Measurements from ENCODE around the gene RAB4A.
"Not testable (repeated sequence)": the region's sequence is repeated elsewhere in the genome, so short reads cannot be mapped to it uniquely, and the experiment has no call there.

The RAB4A gene

GRCh38 chr1:229272164-229273158 is 1.6 kb downstream of the RAB4A start:
- DNase-seq (ENCODE audit: low read depth in 2 of 2): no peak

DNA sequence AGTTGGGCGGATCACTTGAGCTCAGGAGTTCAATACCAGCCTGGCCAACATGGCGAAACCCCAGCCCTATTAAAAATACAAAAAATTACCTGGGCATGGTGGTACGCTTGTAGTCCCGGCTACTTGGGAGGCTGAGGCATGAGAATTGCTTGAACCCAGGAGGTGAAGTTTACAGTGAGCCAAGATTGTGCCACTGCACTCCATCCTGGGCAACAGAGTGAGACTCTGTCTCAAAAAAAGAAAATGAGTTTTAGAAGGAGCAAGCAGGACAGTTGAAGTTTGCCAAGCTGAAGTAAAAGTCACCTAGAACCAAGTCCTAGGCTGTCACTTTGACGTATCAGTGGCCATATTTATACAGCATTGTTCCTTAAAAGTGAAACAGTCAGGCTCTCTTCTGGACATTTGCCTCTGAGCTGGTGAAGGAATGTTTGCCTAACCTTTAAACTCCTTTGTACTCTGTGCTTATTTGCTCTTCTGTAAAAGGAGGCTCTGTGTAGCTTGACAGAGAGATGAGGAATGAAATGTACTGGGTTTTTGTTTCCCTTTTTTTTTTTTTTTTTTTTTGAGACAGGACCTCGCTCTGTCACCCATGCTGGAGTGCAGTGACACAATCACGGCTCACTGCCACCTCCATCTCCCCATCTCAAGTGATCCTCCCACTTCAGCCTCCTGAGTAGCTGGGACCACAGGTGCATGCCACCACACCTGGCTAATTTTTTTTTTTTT is 2.8 kb downstream of the RAB4A start:
- DNase-seq (ENCODE audit: low read depth in 2 of 2): no peak

GRCh38 chr1:229275005-229275404 is 4.1 kb downstream of the RAB4A start:
- DNase-seq (ENCODE audit: low read depth in 2 of 2): no peak

DNA sequence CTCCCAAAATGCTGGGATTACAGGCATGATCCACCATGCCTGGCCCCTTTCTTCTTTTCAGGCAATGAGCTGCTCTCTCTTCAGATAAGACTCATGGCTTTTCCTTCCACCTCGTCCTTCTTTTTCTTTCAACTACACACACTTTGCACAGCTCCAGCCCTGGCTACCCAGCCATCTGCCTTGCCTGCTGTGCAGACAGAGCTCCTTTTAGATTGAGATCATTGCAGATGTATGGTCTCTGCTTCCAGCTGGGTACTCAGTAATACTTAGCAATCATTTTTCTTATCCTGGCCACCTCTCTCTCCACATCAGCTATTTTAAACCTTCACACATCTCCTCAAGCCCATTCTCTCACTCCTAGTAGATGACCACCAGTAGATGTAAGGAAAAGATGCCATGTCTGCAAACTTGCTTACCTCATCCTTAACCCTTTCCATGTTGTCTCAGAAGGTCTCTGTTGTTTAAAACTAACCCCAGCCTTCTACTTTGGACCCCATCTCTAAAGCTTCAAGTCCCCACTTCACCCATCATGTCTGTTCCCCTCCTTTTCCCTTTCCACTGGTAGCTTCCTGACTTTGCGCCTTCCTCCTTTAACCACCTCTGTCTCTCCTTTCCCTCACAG is 7.3 kb downstream of the RAB4A start:
- DNase-seq (ENCODE audit: low read depth in 2 of 2): no peak

DNA sequence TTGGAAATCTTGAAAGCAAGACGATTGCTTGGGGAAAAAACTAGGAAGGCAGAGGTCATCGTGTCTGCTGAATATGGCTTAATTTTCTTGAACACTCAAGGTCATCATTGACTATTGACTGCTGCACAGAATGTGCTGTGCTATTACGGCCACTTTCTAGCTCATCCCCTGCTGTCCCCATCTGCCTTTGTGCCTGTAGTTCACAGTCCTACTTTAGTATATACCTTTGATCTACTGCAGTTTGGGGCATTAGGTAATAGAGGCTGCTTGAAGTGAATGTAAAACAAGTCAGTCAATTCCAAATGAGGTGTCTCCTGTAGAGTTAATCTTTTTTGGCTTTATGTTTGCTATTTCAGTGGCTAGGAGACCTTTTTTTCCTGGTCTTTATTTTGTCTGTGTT is 8.3 kb downstream of the RAB4A start:
- DNase-seq (ENCODE audit: low read depth in 2 of 2): no peak

GRCh38 chr1:229280037-229280828 is 9.3 kb downstream of the RAB4A start:
- no peak for DNase-seq (ENCODE audit: low read depth in 2 of 2)

GRCh38 chr1:229280921-229281320 is 10.0 kb downstream of the RAB4A start:
- DNase-seq (ENCODE audit: low read depth in 2 of 2): no peak

DNA sequence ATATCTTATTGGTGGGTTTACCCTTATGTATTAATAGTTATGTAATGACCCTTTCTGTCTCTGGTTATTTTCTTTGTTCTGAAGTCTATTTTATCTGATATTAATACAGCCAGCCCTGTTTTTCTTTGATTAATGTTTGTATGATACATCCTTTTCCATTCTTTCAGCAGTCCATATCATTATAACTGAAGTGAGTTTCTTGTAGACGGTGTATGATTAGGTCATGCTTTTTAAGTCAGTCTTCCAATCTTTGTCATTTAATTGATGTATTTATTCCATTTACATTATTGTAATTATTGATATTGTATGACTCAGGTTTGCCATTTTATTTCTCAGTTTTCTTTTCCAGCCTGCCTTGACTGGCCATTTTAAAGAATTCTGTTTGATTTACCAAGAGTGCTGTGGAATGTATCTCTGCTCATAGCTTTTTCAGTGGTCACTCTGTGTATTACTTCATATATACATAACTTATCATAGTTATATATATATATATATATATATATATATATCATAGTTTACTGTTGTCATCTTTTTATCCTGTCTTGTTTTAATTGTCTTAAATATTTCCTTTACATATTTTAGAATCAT is 10.5 kb downstream of the RAB4A start:
- DNase-seq (ENCODE audit: low read depth in 2 of 2): no peak

- no peak for DNase-seq (ENCODE audit: low read depth in 2 of 2)
Measured at GRCh38 chr1:229282295-229282823, 11.4 kb downstream of the RAB4A start.

GRCh38 chr1:229283183-229283611 is 12.3 kb downstream of the RAB4A start:
- DNase-seq (ENCODE audit: low read depth in 2 of 2): no peak

GRCh38 chr1:229284887-229285286 is 14.0 kb downstream of the RAB4A start:
- no peak for DNase-seq (ENCODE audit: low read depth in 2 of 2)

DNA sequence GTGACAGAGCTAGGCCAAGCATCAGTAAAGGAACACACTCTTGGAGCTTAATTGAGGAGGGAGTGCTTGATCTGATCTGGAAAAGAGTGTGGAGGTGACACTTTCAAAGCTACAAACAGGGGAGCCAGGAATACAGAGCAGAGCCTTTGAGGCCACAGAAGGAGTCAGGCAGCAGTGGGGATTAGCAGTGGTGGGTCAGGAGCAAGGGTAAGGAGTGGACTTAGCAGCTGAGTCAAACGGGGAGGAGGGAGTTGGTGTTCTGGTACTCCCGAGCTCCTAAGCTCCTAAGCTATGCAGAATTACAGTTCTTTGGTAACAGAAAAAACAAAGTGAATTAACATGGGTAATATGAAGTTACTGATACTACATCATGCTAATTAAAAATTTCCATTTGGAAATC is 14.5 kb downstream of the RAB4A start:
- no peak for DNase-seq (ENCODE audit: low read depth in 2 of 2)

GRCh38 chr1:229286099-229286766 is 15.3 kb downstream of the RAB4A start:
- no peak for DNase-seq (ENCODE audit: low read depth in 2 of 2)

DNA sequence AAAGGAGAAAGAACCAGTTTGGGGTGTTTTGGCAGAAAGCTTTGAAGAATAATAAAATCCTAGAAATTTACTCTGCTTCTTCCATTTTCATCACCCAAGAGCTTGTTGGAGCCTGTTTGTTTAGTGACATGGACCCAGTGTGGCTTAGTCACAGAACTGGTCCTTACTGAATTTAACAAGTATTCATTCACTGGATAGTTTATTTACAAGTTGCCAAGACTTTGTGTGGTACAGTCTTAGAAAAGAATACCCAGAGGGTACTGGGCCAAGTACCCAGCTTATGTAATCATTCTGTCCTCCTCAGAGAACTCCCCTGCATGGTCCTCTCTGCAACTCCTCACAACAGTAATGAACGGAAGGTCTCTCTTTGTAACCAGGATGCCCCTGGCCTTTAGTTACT is 16.4 kb downstream of the RAB4A start:
- no peak for DNase-seq (ENCODE audit: low read depth in 2 of 2)

DNA sequence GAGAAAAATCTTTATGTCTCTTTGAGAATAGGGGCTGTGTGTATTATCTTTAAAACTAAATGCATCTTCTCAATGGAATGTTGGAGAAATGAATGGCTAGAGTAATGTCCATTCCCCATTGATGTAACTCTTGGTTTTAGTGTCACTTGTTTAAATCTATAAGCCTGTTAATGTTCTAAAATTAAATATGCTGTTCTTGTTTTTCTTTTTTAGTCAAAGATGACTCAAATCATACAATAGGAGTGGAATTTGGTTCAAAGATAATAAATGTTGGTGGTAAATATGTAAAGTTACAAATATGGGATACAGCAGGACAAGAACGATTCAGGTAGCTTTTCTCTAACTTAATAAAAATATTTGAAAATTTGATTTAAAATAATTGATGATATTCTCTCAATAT is 17.6 kb downstream of the RAB4A start:
- no peak for DNase-seq (ENCODE audit: low read depth in 2 of 2)

DNA sequence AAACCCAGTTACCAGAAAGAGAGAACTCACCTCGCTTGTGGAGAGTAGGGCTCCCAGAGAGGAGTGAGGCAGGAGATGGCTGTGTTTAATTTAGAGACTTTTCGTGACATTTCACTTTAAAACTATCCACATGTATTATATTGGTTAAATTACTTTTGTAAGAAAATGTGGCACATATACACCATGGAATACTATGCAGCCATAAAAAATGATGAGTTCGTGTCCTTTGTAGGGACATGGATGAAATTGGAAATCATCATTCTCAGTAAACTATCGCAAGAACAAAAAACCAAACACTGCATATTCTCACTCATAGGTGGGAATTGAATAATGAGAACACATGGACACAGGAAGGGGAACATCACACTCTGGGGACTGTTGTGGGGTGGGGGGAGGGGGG is 20.8 kb downstream of the RAB4A start:
- not testable (repeated sequence) for DNase-seq (ENCODE audit: low read depth in 2 of 2)

DNA sequence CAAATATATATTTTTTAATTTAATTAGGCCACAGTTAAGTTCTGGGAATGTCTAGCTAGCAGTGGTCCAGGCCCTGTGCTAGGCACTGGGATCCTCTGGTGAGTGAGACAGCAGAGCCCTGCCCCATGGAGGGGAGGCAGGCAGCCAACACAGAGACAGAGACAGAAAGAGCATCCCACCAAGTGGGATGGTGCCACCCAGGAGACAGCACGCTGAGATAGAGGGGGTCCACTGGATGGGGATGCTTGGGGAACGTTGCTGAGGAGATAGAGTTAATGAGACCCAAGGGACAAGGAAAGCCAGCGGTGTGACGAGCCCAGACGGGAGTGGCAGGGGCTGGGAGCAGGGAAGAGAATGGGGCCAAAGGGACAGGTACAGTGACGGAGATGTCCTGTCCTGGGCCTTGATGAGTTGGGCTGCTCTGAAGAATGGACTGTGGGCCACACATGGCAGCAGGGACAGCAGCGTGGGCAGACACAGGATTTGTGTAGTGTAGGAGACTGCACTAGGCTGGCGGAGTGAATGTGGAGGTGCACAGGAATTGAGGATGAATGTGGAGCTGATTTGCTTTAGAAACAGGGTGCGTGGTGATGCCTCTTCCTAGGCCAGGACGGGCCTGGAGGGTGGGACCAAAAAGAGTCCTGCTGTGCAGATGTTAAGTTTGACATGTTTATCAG is 22.8 kb downstream of the RAB4A start:
- DNase-seq (ENCODE audit: low read depth in 2 of 2): no peak

DNA sequence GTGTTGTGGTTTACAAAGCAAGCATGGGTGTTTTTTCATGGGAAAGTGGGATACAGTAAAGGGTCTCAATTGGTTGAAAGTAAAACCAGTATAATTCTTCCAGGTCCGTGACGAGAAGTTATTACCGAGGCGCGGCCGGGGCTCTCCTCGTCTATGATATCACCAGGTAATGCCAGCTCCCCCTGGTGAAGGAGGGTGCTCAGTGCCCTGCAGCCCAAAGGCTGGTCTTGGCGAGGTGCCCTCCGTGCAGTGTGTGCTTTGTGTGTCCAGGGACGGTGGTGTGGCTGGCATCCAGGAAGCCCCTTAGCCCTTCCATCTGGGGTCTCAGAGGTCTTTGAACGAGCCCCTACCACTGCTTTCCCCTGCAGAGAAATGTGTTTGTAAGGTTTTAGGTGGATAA is 24.8 kb downstream of the RAB4A start:
- no peak for DNase-seq (ENCODE audit: low read depth in 2 of 2)

GRCh38 chr1:229296541-229296941 is 25.6 kb downstream of the RAB4A start:
- DNase-seq (ENCODE audit: low read depth in 2 of 2): no peak

DNA sequence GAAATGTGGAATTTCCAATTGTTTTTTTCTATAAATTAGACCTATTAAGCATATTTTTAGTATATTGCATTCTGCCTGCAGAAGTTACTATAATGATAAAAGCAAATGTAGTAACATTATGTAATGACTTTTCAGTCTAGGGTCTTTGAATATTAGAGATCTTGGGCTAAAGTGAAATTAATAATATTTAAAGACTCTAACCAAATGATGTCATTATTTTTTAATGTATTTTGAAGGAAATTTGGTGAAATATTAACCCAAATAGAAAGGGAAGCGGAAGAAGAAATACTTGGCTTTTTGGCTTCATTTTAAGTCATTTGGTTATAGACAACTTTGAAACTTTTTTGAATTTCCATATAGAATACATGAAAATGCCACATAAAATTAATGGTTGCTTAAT is 26.8 kb downstream of the RAB4A start:
- no peak for DNase-seq (ENCODE audit: low read depth in 2 of 2)

Measured in activated CD4-positive, alpha-beta T cell treated with anti-CD3 and anti-CD28 coated beads for 24 hours (primary cell).